GM18505 (cell line): ENCODE measurements around the gene PRKCZ.
"Not testable (repeated sequence)": the region's sequence is repeated elsewhere in the genome, so short reads cannot be mapped to it uniquely, and the experiment has no call there.

Experiments
- ATAC-seq: cut with Tn5 transposase; IDR thresholded peaks from one replicate; pipeline ENCODE4 v1.9.1; 2021; ENCODE audit not compliant: unreplicated experiment
- POLR2A ChIP-seq: IDR thresholded peaks from 4 replicates; pipeline ENCODE4 v1.6.1; 2011; ENCODE audit warnings: borderline replicate concordance; ENCODE audit not compliant: insufficient read depth, insufficient read length; ENCODE audit errors: extremely low read depth

The PRKCZ gene

DNA sequence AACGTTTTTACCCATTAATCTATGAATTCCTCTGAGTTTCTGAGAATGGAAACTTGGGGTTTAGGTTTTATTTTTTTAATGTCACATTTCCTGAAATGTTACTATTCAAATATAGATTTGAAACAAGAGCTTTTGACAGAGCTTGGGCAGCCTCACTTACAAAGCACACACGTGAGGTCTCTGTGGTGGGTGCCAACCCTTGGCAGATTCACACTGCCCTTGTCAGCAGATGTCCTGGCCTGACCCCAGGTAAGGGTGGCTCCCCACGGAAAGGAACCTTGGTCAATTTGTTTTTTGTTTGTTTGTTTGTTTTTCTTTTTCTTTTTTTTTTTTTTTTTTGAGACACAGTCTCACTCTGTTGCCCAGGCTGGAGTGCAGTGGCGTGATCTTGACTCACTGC is 90.8 kb downstream of the PRKCZ start:
- ATAC-seq: no peak
- TF ChIP-seq POLR2A: no peak

DNA sequence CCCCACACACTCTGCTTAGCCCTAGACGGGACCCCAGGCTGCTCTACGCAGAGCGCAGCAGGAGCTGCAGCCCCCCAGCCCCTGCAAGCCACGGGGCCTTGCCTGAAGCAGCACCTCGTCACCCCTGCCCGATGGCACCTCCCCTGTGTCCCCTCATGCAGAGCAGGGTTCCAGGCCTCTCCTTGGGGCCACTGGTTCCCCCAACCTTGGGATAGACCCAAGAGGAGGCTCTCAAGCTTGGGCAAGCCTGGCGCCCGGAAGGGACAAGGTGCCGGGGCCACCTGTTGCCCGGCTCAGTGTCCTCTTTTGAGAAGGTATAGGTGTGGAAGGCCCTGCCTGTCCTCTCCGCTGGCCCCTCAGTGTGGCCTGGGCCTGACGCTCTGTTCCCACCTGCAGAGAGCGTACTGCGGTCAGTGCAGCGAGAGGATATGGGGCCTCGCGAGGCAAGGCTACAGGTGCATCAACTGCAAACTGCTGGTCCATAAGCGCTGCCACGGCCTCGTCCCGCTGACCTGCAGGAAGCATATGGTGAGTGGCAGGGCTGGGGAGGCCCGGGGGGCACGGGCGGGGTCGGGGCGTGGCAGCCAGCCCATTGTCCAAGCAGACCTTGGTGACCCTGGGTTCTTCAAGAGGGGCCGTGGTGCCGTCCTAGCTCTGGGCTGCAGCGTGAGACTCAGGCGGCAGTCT is 93.7 kb downstream of the PRKCZ start:
- ATAC-seq: no peak
- no peak for TF ChIP-seq POLR2A

DNA sequence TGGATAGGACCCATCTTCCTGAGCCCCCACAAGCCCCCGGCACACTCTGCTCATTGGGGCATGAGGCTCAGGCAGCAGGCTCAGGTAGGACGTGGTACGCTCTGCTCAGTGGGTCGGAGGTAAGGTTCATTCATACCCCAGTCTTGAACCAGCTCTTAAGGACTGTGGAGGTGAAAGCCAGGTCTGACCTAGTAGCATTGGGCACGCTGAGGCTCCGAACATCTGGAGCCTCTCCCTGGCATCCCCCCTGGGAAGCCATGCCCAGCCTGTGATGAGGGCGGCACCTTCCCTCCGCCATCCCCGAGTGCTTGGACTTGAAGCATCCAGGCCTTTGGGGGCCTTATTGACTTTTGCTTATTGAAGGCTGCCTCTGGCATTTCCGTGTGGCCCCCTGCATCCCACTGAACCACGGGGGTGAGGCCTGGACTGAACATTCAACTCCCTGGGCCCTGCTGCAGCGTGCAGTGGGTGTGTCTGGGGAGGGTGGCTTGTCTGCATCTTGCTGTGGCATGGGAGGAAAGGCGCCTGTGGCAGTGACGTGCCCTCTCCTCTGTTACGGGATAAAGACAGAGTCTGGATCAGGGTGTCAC is 94.4 kb downstream of the PRKCZ start:
- no peak for TF ChIP-seq POLR2A
- ATAC-seq: no peak

DNA sequence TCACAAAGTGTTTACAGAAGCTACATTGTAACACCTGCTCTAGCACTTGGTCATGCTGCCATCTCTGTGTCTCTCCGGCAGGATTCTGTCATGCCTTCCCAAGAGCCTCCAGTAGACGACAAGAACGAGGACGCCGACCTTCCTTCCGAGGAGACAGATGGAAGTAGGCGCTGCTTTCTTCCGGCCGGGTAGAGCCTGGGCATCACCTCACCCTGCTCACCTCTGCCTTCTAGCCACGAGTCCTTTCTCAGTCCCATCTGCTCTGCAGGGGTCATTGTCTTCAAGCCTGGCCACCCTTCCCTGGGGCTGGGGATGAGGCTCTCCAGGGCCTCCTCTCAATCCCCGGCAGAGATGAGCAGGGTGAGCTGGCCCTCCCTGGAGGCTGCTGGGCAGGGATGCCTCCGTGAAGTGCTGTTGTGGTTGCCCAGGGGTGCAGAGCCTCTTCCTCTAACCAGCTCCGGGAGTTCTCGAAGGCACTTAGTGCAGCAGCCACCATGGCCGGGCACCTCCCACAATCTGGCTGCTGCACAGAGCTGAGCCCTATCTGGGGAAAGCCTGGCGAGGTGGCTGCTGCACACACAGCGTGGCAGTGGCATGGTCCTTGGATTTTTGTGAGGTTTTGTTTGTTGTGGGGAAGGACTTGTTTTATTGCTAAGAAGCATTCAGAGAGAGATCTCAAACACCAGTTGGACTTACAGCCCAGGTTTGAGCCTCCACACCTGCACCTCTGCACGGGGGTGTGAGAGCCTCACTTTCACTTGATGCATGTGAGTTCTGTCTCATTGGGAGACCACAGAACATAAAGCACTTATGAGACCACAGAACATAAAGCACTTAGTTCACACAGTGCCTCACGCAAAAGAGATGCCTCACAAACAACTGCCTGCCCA is 96.0 kb downstream of the PRKCZ start:
- no peak for TF ChIP-seq POLR2A
- no peak for ATAC-seq

DNA sequence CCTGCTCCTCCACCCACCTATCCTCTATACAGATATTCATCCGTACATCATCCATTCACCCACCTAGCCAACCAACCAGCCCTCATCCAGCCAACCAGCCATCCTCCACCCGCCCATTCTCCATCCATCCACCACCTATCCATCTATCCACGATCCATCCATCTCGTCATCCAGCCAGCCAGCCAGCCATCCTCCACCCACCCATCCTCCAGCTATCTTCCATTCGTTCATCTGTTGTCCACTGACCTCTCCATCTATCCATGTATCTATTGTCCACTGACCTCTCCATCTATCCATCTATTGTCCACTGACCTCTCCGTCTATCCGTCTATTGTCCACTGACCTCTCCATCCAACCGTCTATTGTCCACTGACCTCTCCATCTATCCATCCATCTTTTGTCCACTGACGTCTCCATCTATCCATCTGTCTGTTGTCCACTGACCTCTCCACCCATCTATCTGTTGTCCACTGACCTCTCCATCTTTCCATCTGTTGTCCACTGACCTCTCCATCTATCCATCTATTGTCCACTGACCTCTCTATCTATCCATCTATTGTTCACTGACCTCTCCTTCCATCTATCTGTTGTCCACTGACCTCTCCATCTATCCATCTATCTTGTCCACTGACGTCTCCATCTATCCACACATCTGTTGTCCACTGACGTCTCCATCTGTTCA is 96.8 kb downstream of the PRKCZ start:
- TF ChIP-seq POLR2A: no peak
- no peak for ATAC-seq

DNA sequence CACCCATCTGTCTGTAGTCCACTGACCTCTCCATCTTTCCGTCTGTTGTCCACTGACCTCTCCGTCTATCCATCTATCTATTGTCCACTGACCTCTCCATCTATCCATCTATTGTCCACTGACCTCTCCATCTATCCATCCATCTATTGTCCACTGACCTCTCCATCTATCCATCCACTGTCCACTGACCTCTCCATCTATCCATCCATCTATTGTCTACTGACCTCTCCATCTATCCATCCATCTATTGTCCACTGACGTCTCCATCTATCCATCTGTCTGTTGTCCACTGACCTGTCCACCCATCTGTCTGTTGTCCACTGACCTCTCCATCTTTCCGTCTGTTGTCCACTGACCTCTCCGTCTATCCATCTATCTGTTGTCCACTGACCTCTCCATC is 97.7 kb downstream of the PRKCZ start:
- ATAC-seq: not testable (repeated sequence)

DNA sequence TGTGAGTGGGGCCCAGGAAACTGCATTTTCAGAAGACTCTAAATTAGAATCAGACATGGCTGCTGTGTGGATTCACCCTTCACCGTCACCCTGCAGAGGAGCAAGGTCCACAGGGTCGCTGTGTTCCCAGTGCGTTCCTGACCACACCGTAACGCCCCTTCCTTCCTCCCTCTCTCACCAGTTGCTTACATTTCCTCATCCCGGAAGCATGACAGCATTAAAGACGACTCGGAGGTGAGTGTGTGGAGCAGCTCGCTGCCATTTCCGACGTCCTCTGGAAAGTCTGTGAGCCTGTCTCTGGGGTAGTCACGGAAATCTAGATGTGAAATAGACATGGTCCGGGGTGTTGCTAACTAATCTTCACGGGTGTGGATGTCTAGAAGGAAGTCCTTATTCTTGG is 98.5 kb downstream of the PRKCZ start:
- no peak for ATAC-seq
- TF ChIP-seq POLR2A: no peak

DNA sequence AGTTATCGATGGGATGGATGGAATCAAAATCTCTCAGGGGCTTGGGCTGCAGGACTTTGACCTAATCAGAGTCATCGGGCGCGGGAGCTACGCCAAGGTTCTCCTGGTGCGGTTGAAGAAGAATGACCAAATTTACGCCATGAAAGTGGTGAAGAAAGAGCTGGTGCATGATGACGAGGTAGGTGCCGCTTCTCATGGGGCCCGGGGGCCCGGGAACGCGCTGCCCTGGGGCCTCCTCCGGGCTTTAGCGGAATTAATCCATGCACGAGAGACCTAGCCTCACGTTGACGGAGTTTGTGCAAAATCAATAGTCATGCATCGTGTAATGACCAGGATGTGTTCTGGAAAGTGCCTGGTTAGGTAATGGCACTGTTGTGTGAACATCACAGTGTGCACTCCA is 100.6 kb downstream of the PRKCZ start:
- no peak for ATAC-seq
- TF ChIP-seq POLR2A: no peak

DNA sequence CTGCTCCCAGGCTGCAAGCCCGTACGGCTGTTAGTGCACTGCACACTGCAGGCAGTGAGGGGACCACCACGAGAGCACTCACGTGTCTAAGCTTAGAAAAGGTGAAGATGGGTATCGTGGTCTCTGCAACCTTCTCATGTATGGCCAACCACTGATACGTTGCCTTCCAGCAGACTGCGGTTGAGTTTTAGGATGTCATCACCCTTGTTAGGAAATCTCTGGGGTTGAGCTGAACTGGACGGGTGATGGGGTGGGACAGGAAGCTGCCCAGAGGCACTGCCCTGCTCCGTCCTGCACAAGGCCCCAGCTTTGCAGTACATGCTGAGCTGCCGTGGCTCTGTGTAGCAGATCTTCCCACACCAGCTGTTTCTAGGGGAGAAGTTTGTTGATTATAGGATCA is 101.0 kb downstream of the PRKCZ start:
- ATAC-seq: no peak
- TF ChIP-seq POLR2A: no peak

DNA sequence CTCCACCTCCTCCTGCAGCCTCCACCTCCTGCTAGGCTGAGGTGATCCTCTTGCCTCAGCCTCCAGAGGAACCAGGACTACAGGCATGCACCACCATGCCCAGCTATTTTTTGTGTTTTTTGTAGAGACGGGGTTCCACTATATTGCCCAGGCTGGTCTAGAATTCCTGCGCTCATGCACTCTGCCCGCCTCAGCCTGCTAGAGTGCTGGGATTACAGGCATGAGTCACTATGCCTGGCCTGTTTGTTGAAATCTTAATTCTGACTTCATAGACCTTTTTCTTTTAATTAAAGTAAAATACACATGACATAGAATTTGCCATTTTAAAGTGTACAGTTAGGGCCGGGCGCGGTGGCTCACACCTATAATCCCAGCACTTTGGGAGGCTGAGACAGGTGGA is 101.7 kb downstream of the PRKCZ start:
- TF ChIP-seq POLR2A: no peak
- no peak for ATAC-seq

DNA sequence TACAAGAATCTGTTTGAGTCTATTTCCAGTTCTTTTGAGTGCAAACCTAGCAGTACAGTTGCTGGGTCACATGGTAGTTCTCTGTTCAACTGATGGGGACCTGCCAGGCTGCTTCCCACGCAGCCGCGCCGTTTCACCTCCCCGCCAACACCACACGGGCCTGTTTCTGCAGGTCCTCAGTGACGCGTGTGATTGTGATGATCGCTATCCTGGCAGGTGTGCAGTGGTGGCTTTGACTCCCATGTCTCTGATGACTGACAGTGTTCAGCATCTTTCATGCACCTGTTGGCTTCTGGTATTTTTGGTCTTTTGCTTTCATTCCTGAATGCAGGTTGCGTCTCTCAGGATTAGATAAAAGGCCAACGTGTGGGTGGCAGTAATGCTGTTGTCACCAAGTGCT is 102.7 kb downstream of the PRKCZ start:
- no peak for ATAC-seq
- TF ChIP-seq POLR2A: no peak

DNA sequence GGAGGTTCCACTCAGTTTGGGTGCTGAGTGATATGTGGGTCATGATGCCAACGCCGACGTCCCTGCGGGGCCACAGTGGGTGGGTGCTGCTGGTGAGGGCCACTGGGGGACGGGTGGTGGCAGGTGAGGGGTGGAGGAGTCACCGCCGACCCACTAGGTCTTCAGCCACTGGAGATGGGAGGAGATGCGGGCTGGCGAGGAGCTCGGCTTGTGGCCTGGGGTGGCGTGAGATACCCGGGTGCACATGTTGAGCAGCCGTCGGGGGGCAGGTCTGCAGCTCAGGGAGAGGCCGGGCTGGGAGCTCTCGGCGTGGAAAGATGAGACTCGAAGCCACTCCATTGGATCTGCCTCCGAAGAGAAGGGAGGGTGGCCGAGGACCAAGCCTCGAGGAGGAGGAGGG is 103.8 kb downstream of the PRKCZ start:
- TF ChIP-seq POLR2A: no peak
- no peak for ATAC-seq

DNA sequence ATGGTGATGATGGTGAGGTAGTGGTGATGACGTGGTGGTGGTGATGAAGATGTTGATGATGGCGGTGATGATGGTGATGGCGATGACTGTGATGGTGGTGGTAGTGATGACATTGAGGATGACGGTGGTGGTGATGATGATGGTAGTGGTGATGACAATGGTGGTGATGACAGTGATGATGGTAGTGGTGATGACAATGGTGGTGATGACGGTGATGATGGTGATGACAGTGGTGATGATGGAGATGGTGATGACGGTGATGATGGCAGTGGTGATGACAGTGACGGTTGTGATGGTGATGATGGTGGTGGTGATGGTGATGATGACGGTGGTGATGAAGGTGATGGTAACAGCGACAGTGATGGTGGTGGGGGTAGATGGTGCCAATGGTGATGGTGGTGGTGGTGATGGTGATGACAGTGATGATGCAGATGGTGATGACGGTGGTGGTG is 105.0 kb downstream of the PRKCZ start:
- TF ChIP-seq POLR2A: no peak
- no peak for ATAC-seq
